ENCODE results near the gene STK11.
"Not testable (repeated sequence)": the region's sequence is repeated elsewhere in the genome, so short reads cannot be mapped to it uniquely, and the experiment has no call there.

Gene STK11

DNA sequence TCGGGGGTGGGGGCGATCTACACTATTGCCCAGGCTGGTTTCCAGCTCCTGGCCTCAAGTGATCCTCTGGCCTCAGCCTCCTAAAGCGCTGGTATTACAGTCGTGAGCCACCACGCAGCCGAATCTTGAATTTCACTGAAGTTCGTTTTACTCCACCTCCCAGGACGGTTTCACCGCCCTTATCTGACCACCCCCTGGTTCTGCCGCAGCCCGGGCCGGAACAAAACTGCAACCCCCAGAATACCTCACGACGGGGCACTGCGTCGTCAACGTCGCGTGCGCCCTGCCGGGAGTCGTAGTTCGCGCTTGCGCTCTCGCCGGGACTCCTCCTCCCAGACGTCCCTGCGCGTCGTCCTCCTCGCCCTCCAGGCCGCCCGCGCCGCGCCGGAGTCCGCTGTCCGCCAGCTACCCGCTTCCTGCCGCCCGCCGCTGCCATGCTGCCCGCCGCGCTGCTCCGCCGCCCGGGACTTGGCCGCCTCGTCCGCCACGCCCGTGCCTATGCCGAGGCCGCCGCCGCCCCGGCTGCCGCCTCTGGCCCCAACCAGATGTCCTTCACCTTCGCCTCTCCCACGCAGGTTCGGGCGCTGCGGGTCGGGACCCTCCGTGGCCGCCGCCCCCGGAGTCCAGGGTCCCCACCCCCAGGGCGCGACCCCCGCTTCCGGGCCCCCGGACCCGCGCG lies 36.0 kb downstream of the STK11 start, which contains the start of gene ATP5F1D:
Gene ATP5F1D (plus strand): TSS at position 335 of the 679 bp plus-strand sequence. CDS start 100 bp downstream, at position 435.
- peak; percentile 97 for DNase-seq (ENCODE audit: low read depth)
- peak within 1 kb of the TSS; percentile 75 for H3K4me3 ChIP-seq (replicated peaks; ENCODE audit: low read depth, low read length)
- TF ChIP-seq, protein P1, sequence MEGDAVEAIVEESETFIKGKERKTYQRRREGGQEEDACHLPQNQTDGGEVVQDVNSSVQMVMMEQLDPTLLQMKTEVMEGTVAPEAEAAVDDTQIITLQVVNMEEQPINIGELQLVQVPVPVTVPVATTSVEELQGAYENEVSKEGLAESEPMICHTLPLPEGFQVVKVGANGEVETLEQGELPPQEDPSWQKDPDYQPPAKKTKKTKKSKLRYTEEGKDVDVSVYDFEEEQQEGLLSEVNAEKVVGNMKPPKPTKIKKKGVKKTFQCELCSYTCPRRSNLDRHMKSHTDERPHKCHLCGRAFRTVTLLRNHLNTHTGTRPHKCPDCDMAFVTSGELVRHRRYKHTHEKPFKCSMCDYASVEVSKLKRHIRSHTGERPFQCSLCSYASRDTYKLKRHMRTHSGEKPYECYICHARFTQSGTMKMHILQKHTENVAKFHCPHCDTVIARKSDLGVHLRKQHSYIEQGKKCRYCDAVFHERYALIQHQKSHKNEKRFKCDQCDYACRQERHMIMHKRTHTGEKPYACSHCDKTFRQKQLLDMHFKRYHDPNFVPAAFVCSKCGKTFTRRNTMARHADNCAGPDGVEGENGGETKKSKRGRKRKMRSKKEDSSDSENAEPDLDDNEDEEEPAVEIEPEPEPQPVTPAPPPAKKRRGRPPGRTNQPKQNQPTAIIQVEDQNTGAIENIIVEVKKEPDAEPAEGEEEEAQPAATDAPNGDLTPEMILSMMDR (IDR thresholded peaks at IDR 0.05; ENCODE audit: low read length, missing control alignments) = no peak

DNA sequence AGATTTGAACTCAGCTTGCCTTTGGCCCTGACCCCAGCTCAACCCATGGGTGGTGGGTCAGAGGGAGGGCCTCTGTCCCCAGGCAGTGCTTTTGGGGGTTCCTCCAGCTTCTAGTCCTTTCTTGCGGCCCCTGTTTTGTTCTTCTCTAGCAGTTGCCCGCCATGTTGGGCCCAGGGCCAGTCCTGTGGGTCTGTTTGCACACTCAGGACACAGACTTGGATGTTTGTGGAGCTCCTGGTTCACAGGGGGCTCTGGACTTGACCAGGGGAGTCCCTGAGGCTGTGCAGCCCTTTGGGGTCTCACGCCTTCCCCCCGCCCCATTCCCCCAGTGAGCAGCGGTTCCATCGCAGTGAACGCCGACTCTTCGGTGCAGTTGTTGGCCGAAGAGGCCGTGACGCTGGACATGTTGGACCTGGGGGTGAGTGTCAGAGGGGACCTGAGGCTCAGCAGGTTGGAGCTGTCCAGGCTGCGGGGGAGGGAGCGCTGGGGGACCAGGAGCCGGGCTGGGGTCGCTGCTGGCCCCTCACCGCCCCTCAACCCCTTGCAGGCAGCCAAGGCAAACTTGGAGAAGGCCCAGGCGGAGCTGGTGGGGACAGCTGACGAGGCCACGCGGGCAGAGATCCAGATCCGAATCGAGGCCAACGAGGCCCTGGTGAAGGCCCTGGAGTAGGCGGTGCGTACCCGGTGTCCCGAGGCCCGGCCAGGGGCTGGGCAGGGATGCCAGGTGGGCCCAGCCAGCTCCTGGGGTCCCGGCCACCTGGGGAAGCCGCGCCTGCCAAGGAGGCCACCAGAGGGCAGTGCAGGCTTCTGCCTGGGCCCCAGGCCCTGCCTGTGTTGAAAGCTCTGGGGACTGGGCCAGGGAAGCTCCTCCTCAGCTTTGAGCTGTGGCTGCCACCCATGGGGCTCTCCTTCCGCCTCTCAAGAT lies 38.5 kb downstream of the STK11 start:
- H3K4me3 ChIP-seq (replicated peaks; ENCODE audit: low read depth, low read length) = peak overlapping the region; percentile 19
- peak; percentile 86 for DNase-seq (ENCODE audit: low read depth)

DNA sequence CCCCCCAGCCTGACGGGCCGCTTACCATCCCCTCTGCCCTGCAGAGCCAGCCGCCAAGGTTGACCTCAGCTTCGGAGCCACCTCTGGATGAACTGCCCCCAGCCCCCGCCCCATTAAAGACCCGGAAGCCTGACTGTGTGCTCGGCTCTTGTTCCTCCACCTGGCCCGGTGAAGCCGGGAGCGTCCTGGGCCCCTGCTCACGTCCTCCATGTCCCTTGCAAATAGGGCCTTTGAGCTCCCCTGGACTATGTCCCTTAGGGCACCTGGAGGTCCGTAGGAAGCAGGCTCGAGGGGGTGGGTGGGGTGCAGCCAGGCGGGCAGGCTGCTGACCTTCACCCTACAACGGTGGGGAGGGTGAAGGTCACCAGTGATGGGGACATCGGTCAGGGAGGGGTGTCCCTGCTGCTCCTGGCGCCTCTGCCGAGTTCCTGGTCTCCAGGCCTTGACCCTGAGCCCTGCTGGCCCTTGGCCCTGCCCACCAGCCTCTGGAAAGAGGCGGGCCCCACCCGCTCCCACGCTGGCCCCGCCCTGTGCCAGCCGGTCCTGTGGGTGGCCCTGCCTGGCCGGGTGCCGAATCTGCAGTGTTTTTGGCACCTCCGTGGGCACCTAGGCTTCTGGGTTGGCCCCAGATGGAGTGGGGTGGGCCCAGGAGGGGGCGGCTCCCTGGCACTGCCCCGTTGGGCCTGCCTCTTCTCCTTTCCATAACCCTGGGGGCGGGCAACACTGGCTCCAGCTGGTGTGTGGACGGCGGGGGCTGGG lies 39.3 kb downstream of the STK11 start:
- DNase-seq (ENCODE audit: low read depth) = no peak
- TF ChIP-seq, protein P1 (IDR thresholded peaks at IDR 0.05; ENCODE audit: low read length, missing control alignments) = no peak
- H3K4me3 ChIP-seq (replicated peaks; ENCODE audit: low read depth, low read length) = peak overlapping the region; percentile 19

More for the DNA sequence above, 38.5 kb downstream of the STK11 start:
- TF ChIP-seq, protein P1 (IDR thresholded peaks at IDR 0.05; ENCODE audit: low read length, missing control alignments) = peak; percentile 82

DNA sequence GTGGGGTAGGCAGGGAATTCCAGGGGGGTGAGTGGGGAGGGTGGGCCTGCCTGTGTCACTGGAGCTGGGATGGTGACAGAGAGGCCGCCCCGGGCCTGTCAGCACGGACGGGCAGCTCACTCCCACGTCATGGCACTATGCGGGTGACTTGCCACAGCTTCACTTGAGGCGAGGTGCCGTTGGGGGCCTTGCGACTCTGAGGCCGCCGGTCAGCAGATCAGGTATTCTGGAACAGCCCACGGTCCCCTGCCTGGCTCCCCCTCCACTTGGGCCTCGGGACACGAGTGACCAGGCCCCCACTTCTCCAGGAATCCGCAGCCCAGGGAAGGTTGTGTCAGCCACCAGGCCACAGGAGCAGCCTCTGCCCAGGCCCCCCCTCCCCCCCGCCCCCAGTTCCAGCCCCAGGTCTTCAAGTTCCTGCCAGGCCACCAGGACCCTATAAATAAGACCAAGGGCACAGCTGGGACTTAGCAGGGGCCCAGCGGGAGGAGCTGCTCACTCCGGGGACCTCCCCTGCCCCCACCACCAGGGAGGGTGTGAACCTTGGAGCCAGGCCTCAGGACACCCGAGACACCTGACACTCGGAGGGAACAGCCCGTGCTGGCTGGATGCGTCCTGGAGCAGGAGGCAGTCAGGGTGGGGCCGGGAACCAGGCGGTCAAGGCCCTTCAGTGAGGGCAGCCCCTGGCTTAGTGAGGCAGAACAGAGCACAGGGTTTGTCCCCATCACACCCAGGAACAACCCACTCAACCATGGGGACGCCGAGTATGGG lies 40.1 kb downstream of the STK11 start:
- TF ChIP-seq, protein P1 (IDR thresholded peaks at IDR 0.05; ENCODE audit: low read length, missing control alignments) = no peak
- no peak for DNase-seq (ENCODE audit: low read depth)
- H3K4me3 ChIP-seq (replicated peaks; ENCODE audit: low read depth, low read length) = no peak overlapping the region

DNA sequence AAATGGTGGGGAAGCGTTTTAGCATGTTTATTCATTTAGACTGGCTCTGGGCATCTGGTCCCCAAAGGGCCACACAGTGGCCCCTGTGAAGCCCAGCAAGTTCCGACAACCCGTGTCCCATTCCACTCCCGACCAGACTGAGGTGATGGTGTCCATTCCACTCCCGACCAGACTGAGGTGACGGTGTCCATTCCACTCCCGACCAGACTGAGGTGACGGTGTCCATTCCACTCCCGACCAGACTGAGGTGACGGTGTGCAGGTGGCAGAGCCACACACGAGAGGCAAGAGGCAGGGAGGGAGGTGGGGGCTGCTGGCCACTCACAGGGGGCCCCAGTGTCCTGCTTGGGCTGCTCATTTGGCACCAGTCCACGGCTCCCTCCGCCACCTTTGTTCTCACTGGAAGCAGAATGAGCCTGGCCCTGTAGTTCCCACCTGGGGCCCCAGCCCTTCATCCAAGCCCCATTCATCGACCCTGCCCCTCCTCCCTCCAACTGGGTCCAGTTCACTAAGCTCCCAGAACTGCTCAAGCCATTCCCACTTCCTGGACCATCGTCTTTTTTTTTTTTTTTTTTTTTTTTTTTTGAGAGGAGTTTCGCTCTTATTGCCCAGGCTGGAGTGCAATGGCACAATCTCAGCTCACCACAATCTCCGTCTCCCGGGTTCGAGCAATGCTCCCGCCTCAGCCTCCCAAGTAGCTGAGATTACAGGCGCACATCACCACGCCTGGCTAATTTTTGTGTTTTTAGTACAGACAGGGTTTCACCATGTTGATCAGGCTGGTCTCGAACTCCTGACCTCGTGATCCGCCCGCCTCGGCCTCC lies 40.9 kb downstream of the STK11 start:
- not testable (repeated sequence) for DNase-seq (ENCODE audit: low read depth); H3K4me3 ChIP-seq (replicated peaks; ENCODE audit: low read depth, low read length)

DNA sequence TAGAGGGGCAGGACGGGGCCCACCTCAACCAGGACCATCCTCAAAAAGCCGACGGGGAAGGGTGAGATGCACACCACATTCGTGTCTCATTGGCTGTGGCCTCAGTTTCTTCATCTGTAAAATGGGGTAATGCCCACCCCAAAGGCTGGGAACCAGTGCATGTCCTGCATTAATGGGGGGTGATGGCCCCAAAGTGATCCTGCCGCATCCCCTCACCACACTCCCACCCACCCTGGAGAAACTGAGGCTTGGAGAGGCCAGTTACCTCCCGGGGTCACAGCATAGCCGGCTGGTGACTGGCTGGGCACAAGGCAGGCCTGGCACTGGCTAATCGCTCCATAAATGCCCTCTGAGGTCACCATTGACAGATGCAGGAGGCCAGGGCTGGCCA lies 42.2 kb downstream of the STK11 start:
- DNase-seq (ENCODE audit: low read depth) = no peak
- H3K4me3 ChIP-seq (replicated peaks; ENCODE audit: low read depth, low read length) = peak overlapping the region; percentile 73
- TF ChIP-seq, protein P1 (IDR thresholded peaks at IDR 0.05; ENCODE audit: low read length, missing control alignments) = no peak

Data from fibroblast of pulmonary artery (primary cell).